HG03175 (cell line): ENCODE measurements around the gene KPNB1.

Experiments
- ATAC-seq: cut with Tn5 transposase; IDR thresholded peaks from one replicate; pipeline ENCODE4 v1.9.1; 2021; ENCODE audit warnings: mild to moderate bottlenecking, moderate library complexity; ENCODE audit not compliant: unreplicated experiment

Gene KPNB1

DNA sequence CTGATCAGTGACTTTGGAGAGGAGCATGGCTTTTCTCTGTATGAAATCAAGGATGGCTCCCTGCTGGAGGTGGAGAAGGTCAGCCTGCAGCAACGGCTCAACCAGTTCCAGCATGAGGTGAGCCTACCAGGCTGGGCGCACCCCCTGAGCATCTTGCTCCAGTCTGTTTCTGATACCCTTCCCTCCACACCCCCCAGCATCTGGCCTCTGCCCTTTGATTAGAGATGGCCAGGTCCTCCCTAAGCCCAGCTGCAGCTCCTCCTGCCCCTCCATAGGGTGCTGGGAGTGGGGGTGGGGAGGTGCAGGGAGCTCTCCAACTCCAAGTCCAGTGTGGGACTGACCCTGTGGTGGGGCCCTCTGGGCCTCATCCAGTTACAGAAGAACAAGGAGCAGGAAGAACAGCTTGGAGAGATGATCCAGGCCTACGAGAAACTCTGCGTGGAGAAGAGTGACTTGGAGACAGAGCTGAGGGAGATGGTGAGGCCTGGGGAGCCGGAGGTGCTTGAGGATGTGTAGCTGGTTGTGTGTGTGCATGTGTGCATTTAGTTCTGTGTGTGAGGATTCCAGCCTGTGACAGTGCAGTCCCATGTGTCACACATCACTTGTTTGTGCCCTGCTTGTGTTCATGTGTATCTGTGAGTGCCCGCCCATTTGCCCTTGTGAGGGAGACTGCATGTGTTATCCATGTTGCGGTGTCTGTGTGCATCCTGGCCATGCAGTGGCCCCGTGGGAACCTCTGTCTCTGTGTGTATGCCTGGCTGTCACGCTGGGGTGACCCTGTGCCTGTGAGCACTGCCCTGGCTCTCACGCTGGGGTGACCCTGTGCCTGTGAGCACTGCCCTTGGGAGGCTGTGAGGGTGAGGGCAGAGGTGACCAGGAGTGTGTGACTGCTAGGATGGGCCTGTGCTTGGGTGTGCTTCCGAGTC lies 47.3 kb downstream of the KPNB1 start:
- no peak for ATAC-seq

DNA sequence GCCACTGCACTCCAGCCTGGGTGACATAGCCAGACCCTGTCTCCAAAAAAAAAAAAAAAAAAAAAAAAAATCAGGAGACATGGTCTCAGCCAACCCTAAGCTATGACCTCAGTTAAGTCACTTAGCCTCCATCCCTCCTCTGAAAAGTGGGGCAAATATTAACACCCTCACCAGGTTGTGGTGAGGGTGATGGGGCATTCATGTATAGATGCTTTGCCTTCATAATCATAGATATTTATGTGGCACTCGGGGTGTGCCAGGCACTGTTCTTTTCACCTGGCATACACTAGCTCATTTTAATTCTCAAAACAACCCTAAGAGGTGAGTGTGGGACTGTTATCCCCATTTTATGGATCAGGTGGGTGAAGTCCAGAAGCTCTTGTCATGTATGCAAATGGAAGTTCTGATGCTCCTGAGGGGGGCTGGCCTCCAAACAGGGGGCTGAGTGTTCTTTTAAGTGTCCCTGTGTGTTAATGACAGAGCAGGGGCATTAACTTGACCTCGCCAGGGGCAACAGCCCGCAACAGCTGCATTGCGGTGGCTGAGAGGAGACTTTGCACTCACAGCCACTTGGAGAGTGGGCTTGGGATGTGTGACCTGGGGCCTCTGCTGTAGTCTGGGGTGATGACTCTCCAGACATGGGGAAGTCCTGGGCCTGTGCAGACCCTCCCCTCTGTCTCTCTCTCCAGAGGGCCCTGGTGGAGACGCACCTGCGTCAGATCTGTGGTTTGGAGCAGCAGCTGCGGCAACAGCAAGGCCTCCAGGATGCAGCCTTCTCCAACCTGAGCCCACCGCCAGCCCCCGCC lies 48.4 kb downstream of the KPNB1 start:
- no peak for ATAC-seq

DNA sequence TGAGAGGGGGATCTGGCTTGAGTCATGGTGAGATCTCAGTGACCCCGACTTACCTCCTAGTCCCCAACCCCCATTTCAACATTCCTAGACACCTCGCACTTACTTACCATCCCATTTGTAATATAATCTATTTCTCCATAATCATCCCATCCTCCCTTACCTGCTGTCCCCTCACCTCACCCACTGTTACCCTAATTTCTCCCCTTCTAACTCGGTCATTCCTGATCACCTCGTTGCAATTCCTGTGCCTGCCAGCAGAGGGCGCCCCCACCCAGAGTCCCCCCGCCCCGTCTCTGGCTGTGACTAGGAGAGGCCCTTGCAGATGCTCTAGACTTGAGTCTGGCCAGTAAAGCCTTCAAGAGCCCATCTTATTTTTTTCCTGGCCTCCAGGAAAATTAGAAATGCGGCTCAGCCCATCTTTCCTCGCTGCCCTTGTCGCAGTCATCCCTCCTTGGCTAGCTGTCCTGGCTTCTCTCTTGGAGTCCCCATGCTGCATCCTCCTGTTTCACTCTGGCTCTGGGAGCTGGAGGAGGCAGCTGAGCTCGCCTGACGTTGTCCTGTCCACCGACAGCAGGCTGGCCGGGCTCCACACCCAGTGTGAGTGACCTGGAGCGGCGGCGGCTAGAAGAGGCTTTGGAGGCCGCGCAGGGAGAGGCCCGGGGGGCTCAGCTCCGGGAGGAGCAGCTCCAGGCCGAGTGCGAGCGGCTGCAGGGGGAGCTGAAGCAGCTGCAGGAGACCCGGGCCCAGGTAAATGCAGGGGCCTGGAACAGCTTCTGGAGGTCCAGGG lies 49.2 kb downstream of the KPNB1 start:
- ATAC-seq: no peak

DNA sequence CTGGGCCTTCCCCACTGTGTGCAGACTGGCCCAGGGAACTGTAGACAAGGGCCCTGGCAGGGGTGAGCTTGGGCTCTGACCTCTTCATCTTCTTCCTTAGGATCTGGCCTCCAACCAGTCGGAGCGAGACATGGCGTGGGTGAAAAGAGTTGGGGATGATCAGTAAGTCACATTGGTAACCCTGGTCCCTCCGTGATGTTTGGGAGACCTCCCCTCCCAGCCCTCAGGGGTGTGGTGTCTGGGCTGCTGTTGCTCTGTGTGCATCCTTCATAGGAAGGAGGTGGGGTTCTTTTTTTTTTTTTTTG lies 49.8 kb downstream of the KPNB1 start:
- no peak for ATAC-seq

DNA sequence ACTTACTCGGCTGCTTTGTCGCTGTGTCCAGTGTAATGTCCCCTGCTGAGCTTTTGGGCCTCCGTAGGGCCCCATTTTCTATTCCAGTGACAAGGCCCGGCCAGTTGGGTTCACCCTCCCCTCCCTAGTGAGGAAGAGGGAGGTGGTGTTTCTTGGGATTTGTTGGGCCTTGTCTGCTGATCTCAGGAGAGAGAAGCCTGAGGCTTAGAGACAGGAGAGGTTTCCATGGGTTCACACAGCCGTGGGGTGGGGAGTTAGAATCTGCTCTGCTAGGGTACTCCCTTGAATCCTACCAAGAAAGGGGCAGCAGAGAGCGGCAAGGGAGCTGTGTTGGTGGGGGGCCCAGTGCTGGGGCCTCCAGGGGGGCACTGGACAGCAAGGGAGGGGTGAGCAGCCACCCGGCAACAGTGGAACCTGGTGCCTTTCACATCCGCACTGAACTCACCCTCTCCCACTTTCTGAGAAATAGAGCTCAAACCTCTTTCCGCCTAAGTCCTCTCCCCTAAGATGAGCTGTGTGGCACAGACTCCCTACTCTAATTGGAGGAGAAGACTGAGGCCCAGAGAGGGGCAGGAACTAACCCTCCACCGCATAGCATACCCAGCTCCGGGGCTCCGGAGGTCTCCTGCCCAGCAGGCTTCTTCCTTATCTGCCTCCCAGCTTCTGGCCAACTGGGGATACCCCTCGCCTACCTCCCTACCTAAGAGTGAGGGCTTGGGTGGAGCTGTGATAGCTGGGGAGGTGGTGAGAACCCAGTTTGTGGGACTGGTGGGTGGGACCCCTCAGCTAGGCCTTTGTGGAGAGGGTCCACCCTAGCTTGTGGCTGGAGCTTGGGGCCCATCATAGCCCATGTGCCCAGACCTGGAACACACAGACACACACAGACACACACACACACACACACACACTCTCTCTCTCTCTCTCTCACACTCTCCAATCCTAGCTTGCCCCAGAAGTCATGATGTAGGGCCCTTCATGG lies 51.0 kb downstream of the KPNB1 start:
- no peak for ATAC-seq

DNA sequence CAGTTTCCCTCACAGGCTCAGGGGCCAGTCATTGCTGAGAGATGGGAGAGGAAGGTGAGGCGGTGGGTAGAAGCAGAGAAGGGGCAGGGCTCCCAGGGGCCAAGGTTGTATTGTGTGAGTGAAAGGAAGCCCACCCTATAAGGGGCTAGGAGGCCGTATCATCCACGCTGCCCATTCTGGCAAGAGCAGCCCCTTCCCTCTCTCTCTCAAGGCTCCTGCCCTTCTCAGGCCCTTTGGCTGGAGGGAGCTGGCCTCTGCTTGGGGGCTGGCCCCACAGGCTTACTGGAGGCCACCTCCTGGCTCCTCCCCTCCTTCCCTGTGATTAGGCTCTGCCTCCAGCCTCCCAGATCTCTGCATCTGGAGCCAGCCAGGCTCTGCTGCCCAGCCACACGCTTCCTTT lies 51.9 kb downstream of the KPNB1 start:
- no peak for ATAC-seq

DNA sequence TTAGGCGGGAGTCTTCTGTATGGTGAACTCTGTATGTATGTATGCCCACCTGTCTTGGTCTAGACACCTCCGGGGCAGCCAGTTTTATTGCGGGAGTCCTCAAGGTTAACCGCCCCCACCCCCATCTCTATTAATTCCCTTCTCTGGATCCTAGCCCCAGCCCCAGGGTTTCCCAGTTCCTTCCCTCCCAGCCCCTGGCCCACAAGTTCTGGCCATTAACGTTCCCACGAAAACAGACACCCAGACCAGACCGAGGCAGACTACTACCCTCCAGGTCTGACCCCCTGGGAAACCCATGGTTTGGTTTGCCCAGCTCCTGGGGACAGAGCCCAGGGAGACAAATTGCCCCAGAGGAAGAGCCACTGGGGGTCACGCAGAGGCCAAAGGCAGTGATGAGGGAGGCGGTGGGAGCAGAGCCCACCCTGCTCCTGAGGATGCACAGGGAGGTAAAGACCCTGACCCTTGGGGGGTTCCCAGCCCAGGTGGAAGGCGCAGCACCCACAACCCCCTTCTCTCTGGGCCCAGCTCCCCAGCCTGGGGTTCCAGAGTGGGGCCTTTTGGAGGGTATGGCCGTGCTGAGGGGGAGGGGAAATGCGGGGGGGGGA lies 52.8 kb downstream of the KPNB1 start:
- ATAC-seq: no peak

DNA sequence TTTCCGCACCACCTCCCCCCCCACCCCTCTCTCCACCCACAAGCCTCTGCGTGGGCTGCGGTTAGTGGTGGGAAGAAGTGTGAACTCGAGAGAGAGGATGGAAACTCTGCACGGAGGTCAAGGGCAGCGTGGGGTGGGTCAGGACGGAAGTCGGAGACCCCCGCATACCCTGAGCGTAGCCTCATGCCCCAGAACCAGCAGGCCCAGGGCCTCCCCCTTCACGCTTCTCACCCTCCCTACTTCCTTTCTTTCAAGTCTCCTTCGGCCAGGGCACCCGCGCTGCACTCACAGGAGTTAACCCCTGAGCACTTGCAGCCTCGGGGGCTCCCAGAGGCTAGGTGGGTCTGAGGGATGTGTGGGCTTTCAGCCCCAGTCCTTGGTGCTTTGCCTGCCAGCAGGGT lies 53.5 kb downstream of the KPNB1 start:
- no peak for ATAC-seq

DNA sequence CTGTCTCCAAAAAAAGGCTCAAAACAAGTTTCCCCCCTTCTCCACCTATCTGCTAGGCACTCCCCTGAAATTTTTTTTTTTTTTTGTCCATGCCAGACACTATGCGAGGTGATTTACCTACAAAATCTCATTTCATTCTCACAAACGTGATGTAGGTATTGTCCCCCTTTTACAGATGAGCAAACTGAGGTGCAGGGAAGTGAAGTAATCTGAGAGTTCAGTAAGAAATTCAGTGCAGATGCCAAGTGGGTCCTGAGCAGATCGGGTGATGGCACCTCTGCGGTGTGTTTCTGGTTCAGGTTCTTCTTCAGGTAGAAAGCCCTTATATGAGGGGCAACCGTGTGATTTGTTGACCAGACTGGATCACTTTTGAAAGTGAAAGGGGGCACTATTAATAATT lies 54.0 kb downstream of the KPNB1 start:
- ATAC-seq: no peak

DNA sequence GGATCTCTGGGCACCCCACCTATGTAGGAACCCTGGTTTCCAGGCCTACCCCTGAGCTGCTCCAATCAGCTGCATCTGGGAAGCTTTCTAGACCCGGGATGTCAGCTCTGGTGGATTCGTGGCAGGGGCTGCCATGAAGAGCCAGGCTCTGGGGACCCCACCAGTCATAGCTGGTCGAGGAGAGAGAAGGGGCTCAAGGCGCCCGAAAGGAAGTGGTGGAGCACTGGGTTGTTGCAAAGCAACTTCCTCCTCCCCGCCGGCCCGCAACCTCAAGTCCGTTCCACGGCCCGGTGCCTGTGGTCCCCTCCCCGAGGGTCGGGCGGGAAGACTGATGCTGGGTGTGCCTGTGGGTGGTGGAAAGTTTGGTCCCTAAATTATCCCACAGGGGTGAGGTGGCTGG lies 54.4 kb downstream of the KPNB1 start:
- ATAC-seq: no peak

DNA sequence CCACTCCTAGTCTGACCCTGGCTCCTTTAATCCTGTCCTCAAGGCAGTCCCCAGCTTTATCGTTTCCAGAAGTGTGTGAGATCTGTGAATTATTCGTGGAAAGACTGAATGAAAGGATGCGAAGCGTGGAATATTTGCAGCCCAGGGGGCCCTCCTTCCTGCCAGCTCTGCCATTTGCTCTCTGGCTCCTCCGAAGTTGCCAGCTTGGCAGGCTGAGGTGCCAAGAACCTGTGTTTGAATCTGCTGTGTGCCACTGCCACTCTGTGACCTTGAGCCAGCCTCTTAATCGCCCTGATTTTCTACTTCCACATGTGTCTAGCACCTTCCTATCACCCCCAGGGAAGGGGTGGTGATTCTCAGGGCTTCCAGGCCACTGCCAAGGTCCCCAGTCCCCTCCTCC lies 55.0 kb downstream of the KPNB1 start:
- ATAC-seq: no peak

DNA sequence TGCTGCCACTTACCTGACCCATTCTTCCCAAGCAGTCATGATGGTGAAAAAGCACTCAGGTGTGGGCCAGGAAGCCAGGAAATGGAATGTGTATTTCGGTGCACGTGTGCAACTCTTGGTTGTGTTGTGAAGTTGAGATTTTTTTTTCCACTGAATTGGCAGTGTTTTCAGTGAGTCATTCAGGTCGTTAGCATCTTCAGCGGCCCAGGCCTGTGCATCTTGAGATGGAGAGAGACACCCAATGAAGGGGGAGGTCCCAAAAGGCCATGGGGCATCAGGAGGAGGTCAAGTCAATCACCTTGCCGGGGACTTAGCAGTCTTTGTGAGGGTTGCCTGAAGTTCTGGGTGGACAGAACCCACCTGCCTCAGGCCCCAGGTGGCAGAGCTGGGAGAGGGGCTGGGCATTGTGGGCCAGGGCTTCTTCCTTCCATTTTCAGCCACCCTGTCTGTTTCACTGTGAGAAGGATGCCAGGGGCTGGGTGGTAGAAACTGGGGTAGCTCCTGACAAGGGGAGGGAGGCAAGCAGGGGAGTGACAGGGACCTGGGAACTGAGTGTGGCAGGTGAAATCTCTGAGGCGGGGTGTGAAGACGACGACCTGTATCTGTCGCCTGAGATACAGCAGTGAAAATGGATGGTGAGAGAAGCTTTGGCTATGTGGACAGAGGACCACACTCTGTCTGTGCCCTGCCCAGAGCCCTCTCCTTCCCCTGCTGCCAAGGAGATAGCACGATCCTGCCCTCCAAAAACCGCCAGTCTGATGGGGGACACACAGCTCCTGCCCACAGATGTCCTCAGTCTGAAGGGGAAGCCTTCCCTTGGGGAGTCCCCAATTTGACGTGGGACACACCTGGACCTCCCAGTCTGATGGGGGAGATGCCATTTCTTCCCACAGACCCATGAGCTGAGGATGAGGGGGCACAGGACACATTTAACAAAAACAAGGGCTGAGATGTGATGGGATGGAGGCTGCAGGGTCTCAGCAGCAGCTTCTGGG lies 56.1 kb downstream of the KPNB1 start:
- ATAC-seq: no peak

DNA sequence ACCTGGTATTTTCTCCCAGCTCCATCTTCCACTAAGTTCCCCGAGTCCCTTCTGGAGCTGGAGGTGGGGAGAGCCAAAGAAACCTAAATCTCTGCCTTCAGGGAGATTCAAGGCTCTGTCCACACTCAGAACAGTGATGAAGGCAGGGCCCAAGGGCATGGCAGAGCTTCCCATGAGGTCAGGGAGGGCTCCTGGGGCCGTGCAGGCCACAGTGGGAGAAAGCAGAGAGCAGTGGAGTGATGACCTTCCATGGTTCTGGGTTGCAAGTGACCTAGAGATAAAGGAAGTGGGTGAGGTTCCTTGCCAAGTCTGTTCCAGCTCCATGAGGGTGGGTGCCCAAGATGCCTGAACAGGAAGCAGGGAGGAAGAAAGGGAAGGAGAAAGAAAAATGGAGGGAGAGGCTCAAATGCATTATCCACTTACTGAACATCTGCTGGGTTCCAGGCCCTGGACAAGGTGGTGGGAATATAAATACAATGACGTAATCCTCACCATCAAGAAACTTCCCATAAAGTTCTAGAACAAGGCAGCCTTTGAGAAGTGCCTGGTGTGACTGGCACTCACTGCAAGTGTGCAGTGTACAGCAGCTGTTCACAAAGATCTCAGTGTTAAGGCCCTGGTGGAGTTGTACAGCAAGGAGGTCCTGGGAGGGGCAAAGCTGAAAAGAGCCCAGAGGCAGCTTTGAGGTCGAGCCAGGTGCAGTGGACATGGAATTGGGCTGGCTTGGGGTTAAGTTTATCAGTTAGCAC lies 57.5 kb downstream of the KPNB1 start:
- no peak for ATAC-seq

DNA sequence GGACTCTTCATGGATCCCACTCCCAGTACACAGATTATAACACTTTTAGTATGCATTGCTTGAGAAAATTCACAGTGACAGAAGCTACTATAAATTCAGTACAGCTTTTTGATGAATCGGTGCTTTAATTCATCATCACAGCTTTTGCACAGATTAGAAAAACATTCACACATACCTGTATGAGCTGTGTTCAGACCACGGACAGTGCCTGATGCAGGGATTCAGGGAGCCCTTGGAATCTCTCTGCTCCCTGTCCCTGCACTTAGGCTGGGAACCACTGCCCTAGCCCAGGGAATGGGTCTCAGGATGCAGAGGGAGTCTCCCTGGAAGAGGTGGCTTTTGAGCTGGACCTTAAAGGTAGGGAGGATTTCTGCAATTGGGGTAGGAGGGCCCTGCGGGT lies 58.2 kb downstream of the KPNB1 start:
- ATAC-seq: no peak

DNA sequence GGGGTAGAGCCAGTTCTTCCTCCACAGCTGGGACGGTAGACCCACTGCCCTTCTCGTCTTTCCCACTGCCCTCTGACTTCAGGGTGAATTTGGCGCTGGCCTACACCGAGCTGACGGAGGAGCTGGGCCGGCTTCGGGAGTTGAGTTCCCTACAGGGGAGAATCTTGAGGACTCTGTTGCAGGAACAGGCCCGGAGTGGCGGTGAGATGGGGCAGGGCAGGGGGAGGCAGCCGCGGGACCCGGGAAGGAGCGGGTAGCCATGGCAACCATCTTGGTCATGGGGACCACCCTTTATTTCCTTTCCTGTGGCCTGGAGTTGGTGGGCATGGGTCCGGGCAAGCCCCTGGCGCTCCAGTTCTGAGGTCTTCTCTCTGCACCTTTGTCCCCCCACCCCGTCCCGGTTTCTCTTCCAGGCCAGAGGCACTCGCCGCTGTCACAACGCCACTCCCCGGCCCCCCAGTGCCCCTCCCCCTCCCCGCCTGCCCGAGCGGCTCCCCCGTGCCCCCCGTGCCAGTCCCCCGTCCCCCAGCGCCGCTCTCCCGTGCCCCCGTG lies 58.7 kb downstream of the KPNB1 start:
- ATAC-seq: no peak

DNA sequence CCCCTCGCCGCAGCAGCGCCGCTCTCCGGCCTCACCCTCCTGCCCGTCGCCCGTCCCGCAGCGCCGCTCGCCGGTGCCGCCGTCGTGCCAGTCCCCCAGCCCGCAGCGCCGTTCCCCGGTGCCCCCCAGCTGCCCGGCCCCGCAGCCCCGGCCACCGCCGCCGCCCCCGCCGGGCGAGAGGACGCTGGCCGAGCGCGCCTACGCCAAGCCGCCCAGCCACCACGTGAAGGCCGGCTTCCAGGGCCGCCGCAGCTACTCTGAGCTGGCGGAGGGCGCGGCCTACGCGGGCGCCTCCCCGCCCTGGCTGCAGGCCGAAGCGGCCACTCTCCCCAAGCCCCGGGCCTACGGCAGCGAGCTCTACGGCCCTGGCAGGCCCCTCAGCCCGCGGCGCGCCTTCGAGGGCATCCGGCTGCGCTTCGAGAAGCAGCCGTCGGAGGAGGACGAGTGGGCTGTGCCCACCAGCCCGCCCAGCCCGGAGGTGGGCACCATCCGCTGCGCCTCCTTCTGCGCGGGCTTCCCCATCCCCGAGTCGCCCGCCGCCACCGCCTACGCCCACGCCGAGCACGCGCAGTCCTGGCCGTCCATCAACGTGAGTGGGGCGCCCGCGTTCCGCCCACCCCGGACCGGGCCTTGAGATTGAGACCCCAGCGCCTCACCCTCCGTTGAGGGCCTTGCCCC lies 59.3 kb downstream of the KPNB1 start:
- ATAC-seq: no peak

DNA sequence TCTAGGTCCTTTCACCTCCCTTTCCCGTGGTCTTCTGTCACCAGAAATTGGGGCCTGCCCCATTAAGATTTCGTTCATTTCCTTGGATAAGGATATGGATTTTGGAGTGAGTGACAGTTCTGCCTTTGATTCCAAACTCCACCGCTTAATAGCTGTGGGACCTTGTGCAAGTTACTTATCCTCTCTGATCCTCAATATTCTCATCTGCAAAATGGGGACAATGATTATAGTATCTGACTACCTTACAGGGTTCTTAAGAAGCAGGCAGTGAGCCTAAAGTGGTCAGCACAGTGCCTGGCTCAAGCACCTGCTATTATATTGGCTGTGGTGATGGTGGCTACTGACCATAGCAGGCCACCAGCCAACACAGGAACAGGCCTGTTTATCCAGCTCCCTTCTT lies 59.9 kb downstream of the KPNB1 start:
- no peak for ATAC-seq
